NK-92 (cell line): ENCODE results near the gene DHRS7.
"Not testable (repeated sequence)": the region's sequence is repeated elsewhere in the genome, so short reads cannot be mapped to it uniquely, and the experiment has no call there.

Experiments
- DNase-seq: peaks from one replicate; lab custom pipeline; 2025; ENCODE audit not compliant: unreplicated experiment; lab: John Stamatoyannopoulos, UW

Gene DHRS7

DNA sequence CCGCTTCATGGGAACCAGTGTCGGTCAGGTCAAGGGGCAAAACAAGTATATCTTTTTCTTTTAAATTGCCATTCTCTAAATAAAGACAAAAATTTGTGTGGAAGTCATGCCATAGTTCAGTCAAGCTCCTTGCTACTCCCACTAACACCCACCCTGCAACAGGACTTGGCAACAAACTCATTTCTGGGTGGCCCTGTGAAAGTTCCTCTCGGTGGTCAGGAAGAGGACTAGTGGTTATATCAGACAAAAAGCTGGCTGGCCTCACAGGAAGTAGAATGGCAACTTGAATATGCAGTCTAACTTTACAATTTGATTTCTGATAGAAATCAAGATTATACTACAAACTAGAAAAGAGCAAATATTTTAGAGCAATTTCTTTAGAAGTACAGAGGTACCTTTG lies 11.2 kb downstream of the DHRS7 start:
- no peak for DNase-seq

DNA sequence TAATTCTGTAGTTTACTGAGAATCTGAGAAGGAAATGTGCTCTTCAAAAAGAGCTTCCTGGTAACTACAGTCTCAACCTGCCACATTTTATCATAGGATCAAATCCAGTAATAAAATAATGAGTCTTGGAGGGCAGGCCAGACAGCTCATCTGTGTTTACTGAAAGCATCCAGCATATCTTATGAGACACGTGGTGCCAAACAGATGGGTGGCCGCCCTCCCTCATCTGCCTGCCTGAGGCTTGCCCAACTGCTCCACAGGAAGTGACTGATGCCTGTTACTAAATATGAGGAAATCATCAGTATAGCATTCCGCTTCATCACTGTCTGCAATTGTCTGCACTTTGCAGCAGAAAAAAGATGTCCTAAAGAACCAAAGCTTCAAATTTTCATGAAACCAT lies 13.5 kb downstream of the DHRS7 start:
- no peak for DNase-seq

DNA sequence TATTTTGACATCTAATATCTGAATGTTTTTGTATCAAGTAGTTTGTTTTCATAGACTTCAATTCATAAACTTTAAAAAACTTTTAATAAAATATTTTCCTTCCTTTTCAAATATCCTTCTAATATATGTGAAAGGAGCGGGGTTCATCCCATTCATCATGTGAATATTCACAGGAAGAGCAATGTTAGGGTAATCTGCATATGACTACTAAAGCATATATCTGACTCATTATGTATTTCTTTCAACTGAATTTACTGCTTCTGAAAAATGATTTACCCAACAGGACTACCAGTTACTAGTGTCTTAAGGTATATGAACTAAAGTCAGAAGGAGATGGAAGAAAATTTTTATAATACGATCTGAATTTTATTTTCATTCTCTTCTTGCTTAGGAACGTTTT lies 30.5 kb downstream of the DHRS7 start:
- no peak for DNase-seq

DNA sequence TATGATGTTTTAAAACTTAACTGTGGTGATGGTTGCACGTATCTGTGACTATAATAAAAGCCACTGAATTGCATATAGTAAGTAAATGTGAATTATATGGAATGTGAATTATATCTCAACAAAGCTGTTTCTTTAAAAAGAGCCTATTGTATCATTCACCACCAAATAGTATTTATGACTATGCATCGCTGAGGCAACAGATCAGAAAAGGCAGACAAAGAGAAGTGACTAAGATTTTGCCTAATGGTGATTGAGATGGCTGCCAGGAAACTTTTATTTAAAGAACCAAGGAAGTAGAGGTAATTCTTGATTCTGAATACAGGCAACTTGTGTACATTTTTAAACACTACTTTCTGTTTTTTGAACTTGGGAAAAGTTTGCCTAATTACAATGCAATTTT lies 31.7 kb downstream of the DHRS7 start:
- DNase-seq, result no peak

DNA sequence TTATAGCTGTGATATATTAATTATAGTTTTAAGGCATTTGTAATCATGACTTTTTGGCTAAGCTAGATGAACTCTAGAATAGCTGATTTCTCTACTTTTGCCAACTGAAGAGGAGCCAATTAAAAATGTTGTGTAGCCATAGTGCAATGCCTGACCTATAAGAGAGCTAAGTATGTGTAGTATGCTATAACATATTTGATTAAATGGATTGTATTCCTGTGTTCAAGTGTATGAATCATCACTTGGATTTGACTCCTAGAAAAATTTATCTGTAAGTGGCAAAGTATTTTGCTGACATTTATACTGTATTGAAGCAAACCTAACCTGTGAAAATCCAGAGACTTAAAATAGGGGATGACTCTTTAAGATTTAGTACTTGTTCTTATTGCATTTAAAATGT lies 39.3 kb downstream of the DHRS7 start:
- DNase-seq, result no peak

DNA sequence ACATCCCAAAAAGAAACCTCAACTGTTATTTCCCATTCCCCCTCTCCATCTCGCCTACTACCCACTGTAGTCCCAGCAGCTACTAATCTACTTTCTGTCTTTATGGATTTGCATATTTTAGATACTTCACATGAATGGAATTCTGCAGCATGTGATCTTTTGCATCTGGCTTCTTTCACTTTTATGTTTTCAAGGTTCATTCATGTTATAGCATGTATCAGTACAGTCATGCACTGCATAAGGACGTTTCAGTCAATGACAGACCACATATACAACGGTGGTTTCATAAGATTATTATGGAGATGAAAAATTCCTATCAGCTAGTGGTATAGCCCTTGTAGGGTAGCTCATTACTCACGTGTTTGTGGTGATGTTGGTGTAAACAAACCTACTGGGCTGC lies 49.0 kb downstream of the DHRS7 start:
- no peak for DNase-seq

DNA sequence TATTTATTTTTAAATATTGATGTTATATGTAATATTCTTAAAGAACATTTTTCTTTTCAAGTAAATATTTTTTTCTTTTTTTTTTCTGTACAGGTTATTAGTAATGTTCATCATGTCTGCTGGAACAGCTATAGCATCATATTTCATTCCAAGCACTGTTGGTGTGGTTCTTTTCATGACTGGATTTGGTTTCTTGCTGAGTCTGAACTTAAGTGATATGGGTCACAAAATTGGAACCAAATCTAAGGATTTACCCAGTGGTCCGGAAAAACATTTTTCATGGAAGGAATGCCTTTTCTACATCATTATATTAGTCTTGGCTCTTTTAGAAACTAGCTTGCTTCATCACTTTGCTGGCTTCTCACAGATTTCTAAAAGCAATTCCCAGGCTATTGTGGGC lies 50.3 kb downstream of the DHRS7 start:
- DNase-seq, result no peak

DNA sequence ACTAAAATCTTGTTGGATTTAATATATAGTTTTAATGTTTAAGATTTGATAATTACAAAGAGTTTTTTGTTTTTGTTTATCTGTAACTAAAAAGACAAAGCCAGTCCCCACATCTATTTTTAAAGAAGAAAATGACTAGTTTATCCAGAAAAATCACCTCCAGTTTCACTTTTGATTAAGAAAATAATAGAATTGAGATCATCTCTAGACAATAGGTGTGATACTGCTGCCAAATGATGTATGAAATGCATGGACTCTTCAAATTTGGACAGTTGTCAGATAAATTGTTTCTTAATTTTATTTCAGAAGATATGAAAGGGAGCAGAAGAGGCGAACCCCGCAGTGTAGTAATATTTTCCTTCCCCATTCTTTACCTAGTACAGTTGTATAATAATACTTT lies 53.5 kb downstream of the DHRS7 start:
- no peak for DNase-seq

DNA sequence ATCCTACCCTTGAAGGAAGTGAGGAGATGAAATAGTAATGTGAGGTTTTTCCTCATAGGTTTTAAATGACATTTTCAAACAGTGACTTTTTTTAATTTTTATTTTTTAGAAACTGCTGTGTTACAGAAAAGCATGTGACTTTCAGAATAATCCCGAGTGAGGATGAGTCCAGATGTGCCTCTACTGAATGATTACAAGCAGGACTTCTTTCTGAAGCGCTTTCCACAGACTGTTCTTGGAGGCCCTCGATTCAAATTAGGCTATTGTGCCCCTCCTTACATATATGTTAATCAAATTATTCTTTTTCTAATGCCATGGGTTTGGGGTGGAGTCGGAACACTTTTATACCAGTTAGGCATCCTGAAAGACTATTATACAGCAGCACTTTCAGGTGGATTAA lies 57.7 kb downstream of the DHRS7 start:
- DNase-seq, result no peak

DNA sequence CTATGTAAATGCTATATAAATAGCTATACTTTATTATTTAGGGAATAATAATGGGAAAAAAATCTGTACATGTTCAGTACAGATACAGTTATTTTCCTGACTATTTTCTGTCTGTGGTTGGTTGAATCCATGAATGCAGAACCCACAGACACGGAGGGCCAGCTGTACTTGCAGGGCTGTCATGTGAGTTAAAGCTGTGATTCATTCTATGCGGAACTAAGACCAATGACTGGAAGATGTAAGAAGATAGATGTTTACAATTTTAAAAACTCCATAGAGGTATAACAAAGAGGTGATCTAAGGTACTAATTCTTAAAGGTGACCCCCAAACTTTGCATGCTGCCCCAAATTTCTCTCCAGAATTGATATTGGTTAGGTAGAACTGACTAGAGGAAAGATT lies 58.9 kb downstream of the DHRS7 start:
- DNase-seq, result no peak

DNA sequence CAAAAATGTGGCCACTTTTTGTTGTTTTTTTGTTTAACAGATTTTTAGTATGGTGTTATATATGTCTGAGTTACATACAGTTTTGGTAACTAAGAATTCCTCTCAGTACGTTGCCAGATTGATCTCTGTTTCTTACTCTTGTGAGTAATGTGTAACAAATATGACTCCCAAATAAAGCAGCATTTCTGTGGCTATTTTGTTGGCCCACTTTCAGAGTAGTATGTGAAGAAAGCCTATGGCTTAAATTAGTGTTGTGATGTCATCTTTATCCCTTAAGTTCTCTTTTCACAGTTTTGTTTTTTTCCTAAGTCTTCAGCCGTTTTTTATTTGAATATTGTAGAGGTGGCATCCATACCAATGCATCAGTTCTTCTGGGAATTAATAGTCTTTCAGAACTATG lies 62.8 kb downstream of the DHRS7 start:
- DNase-seq, result no peak

DNA sequence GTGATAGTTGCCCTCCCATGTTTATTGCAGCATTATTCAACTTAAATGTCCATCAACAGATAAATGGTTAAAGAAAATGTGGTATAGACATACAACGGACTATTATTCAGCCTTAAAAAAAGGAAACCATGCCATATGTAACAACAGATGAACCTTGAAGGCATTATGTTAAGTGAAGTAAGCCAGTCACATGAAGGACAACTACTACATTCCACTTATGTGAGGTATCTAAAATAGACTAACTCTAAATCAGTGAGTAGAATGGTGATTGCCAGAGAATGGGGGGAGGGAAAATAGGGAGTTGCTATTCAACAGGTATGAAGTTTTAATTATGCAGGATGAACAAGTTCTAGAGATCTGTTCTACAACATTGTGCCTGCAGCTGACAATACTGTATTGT lies 63.4 kb downstream of the DHRS7 start:
- DNase-seq, result no peak

DNA sequence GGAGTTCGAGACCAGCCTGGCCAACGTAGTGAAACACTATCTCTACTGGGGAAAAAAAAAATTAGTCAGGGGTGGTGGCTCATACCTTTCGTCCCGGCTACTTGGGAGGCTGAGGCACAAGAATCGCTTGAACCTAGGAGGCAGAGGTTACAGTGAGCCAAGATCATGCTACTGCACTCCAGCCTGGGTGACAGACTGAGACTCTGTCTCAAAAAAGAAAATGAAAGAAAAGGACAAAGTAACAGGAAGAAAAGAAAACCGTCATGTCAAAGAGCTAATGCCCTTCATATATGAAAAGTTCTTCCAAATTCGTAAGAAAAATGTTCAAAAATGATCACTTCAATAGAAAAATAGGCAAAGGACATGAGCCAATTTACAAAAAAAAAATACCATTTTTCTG lies 65.3 kb downstream of the DHRS7 start:
- not testable (repeated sequence) for DNase-seq

DNA sequence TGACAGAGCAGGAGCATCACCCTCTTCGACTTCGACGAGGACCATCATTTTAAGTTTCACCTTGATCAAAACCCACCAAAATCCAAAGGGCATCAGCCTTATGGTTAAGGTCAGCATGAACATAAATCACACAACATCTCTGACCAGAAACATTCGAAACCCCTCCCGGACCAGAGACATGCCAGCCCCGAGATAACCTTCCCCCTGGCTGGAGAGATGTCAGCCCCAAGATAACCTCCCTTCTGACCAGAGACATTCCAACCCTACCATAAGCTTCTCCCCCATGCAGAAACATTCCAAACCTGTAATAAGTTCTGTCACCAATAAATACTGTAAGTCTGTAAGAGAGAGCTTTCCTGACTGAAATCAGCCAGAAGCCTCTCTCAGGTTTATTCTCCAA lies 67.2 kb downstream of the DHRS7 start:
- DNase-seq, result no peak

DNA sequence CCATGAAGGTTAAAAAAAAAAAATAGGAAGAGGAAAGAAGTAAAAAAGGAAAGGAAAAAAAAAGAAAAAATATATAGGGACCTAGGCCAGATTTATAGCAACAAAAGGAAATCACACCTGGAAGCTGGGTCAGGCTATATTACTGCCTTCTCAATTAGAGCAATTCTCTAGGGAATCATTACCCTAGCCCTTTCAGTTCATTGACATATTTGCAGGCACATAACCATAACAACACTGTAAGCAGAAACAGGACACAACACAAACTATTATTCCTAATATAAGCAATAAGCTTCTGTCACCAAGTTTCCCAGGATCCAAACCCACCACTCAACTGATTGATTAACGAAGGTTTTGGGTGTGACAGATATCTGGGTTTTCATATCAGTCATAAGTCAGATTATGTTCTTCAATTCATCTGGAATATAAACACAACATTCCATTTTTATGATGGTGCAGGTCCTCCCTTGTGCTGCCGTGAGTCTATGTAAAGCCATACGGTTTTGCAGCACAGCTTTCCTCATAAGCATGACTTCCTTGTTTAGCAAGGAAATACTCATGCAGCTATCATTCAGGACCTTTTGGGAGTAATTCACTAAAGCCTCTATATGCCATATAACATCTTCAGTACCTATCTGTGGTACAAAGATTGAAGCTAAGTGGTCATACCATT lies 69.3 kb downstream of the DHRS7 start:
- no peak for DNase-seq

DNA sequence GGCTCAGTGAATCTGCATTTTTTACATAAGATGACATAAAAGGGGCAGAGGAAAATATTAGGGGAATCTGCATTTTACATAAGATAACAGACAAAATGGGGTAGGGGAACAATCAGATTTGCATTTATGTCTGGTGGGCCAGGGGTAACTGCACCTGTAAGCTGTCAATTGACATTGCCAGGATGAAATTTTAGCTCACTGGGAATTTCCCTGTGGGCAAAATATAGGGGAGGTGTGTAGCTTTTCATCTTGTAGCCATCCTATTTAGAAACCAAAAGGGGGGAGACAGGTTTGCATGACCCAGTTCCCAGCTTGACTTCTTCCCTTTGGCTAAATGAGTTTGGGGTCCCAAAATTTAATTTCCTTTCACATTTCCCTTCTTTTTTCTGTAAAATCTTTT lies 70.0 kb downstream of the DHRS7 start:
- no peak for DNase-seq

DNA sequence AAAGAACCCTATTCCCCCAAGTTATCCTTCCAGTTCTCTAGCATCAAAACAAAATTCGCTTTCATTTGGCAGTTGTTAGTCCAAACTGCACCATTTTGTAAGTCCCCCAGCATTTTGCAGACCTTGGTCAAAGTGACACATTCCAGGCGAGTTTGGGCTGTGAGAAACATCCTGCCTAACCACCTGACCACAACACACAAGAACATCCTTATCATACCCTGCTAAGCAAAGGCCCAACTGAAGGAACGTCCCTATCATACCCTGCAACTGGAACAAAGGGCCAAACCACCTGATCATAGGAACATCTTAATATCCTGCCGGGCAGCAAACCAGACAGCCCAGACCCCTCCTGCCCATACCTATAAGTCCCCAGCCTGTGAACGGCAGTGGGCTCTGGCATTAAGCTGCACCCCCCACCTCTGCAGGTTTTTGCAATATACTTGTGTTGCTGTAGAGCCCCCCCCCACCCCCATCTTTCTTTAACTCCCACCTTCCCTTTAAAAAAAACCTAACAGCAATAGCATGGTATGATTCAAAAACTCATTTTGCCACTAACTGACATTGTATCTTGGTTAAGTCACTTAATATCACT lies 70.8 kb downstream of the DHRS7 start:
- no peak for DNase-seq
